DOHH2 (cell line): ENCODE measurements around the gene PIBF1.

Experiments
- H3F3A ChIP-seq: fragments of 200-600 bp; sonication (generic), shearing (Covaris generic); 2 replicates; pipeline ENCODE4 v1.6.0; 2016; ENCODE audit warnings: antibody characterized with exemption, mild to moderate bottlenecking; ENCODE audit not compliant: control insufficient read depth, insufficient read depth
- H3K27ac ChIP-seq: fragments of 200-600 bp; sonication (generic); 2 replicates; pipeline ENCODE4 v1.5.1; 2014; ENCODE audit warnings: low read depth, mild to moderate bottlenecking, low read length, moderate library complexity
- H3K27me3 ChIP-seq: fragments of 200-600 bp; sonication (generic); 2 replicates; pipeline ENCODE4 v1.6.1; 2014; ENCODE audit warnings: mild to moderate bottlenecking, low read length, mixed read lengths; ENCODE audit not compliant: control insufficient read depth
- H3K36me3 ChIP-seq: fragments of 200-600 bp; sonication (generic); 2 replicates; pipeline ENCODE4 v1.6.1; 2014; ENCODE audit warnings: mild to moderate bottlenecking, low read length, moderate library complexity, mixed read lengths; ENCODE audit not compliant: control insufficient read depth
- H3K4me1 ChIP-seq: fragments of 200-600 bp; sonication (generic); 2 replicates; pipeline ENCODE4 v1.6.1; 2014; ENCODE audit warnings: mild to moderate bottlenecking, low read length, mixed read lengths; ENCODE audit not compliant: control insufficient read depth
- H3K4me2 ChIP-seq: fragments of 200-600 bp; sonication (generic); 2 replicates; pipeline ENCODE4 v1.6.0; 2014; ENCODE audit warnings: mild to moderate bottlenecking, low read length, moderate library complexity
- H3K4me3 ChIP-seq: fragments of 200-600 bp; sonication (generic); 2 replicates; pipeline ENCODE4 v1.5.1; 2014; ENCODE audit warnings: mild to moderate bottlenecking, low read length, mixed read lengths
- H3K79me2 ChIP-seq: fragments of 200-600 bp; sonication (generic); 2 replicates; pipeline ENCODE4 v1.6.1; 2014; ENCODE audit warnings: mild to moderate bottlenecking, low read length, mixed read lengths; ENCODE audit not compliant: control insufficient read depth
- H3K9me2 ChIP-seq: fragments of 200-600 bp; sonication (generic); replicated peaks from 2 replicates; pipeline ENCODE4 v1.6.1; 2014; ENCODE audit warnings: mild to moderate bottlenecking, low read length, mixed read lengths; ENCODE audit not compliant: control insufficient read depth
- H3K9me3 ChIP-seq: fragments of 200-600 bp; sonication (generic); 2 replicates; pipeline ENCODE4 v1.6.1; 2014; ENCODE audit warnings: antibody characterized with exemption, low read length, mixed read lengths; ENCODE audit not compliant: control insufficient read depth, insufficient read depth
- H4K20me1 ChIP-seq: fragments of 200-600 bp; sonication (generic); 2 replicates; pipeline ENCODE4 v1.6.0; 2014; ENCODE audit warnings: low read depth, mild to moderate bottlenecking, antibody characterized with exemption, low read length, moderate library complexity; ENCODE audit not compliant: control insufficient read depth, insufficient read depth
- EZH2phosphoT487 ChIP-seq: fragments of 200-600 bp; sonication (generic); IDR thresholded peaks from 2 replicates; pipeline ENCODE4 v1.6.1; 2017; ENCODE audit warnings: borderline replicate concordance, mild to moderate bottlenecking, antibody characterized with exemption, low read length, moderate library complexity, mixed read lengths
- TF ChIP-seq, protein P1 (sequence below): fragments of 200-600 bp; sonication (generic); IDR thresholded peaks from one replicate; pipeline ENCODE4 v1.5.1; 2014; ENCODE audit warnings: antibody characterized with exemption, mild to moderate bottlenecking, low read depth, low read length; ENCODE audit not compliant: poor library complexity, severe bottlenecking

PIBF1 gene

GRCh38 chr13:72970301-72970880, 188.5 kb downstream of the PIBF1 start:
- no peaks in the 10 kb centered on the region for H3K27me3 ChIP-seq
- no peaks in the 10 kb centered on the region for H3K9me2 ChIP-seq
- H3K79me2 ChIP-seq = no peaks in the 10 kb centered on the region
- H3K36me3 ChIP-seq = no peaks in the 10 kb centered on the region
- no peaks in the 10 kb centered on the region for H3K9me3 ChIP-seq
- no peak overlapping the region for H3K4me2 ChIP-seq
- no peak overlapping the region for H3K4me3 ChIP-seq
- TF ChIP-seq, protein P1, sequence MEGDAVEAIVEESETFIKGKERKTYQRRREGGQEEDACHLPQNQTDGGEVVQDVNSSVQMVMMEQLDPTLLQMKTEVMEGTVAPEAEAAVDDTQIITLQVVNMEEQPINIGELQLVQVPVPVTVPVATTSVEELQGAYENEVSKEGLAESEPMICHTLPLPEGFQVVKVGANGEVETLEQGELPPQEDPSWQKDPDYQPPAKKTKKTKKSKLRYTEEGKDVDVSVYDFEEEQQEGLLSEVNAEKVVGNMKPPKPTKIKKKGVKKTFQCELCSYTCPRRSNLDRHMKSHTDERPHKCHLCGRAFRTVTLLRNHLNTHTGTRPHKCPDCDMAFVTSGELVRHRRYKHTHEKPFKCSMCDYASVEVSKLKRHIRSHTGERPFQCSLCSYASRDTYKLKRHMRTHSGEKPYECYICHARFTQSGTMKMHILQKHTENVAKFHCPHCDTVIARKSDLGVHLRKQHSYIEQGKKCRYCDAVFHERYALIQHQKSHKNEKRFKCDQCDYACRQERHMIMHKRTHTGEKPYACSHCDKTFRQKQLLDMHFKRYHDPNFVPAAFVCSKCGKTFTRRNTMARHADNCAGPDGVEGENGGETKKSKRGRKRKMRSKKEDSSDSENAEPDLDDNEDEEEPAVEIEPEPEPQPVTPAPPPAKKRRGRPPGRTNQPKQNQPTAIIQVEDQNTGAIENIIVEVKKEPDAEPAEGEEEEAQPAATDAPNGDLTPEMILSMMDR = no peak
- TF ChIP-seq EZH2phosphoT487 = no peak
- H3K4me1 ChIP-seq = peaks cover 3% of the 10 kb centered on the region; the same call in 1 of the 2 replicates
- H3F3A ChIP-seq = no peaks in the 10 kb centered on the region
- H3K27ac ChIP-seq = no peak overlapping the region
- no peaks in the 10 kb centered on the region for H4K20me1 ChIP-seq

- no peaks in the 10 kb centered on the region for H3K9me3 ChIP-seq
- H3K27ac ChIP-seq = no peak overlapping the region
- no peaks in the 10 kb centered on the region for H3K9me2 ChIP-seq
- no peaks in the 10 kb centered on the region for H3F3A ChIP-seq
- H3K36me3 ChIP-seq = no peaks in the 10 kb centered on the region
- no peaks in the 10 kb centered on the region for H3K27me3 ChIP-seq
- no peaks in the 10 kb centered on the region for H3K4me1 ChIP-seq
- no peak overlapping the region for H3K4me3 ChIP-seq
- H3K4me2 ChIP-seq = no peak overlapping the region
- TF ChIP-seq, protein P1 = no peak
- no peak for TF ChIP-seq EZH2phosphoT487
- H3K79me2 ChIP-seq = no peaks in the 10 kb centered on the region
- H4K20me1 ChIP-seq = no peaks in the 10 kb centered on the region
Measured at GRCh38 chr13:72970956-72971355, 189.0 kb downstream of the PIBF1 start.

DNA sequence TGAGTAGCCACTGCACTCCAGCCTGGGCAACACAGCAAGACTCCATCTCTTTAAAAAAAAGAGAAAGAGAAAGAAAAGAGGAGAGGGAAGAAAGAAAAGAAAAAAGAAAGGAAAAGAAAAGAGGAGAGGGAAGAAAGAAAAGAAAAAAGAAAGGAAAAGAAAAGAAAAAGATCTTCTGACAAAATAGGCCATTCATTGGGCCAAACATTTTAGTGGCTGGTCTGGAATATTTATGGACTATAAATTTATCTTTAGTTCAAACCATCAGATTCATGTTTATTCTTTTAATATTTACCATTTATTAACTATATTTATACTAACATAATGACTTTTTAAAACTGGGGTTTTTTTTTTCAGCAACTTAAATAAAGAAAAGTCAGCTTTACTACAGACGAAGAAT, 191.3 kb downstream of the PIBF1 start:
- no peaks in the 10 kb centered on the region for H3K9me2 ChIP-seq
- H3K4me3 ChIP-seq = no peak overlapping the region
- H3F3A ChIP-seq = no peaks in the 10 kb centered on the region
- H3K4me1 ChIP-seq = no peaks in the 10 kb centered on the region
- TF ChIP-seq, protein P1 = no peak
- TF ChIP-seq EZH2phosphoT487 = no peak
- no peaks in the 10 kb centered on the region for H3K27me3 ChIP-seq
- H3K27ac ChIP-seq = no peak overlapping the region
- H3K9me3 ChIP-seq = no peaks in the 10 kb centered on the region
- H3K79me2 ChIP-seq = no peaks in the 10 kb centered on the region
- H4K20me1 ChIP-seq = no peaks in the 10 kb centered on the region
- H3K4me2 ChIP-seq = no peak overlapping the region
- H3K36me3 ChIP-seq = no peaks in the 10 kb centered on the region
